Tibial nerve (tissue), 4 donors: ENCODE measurements around the gene CCP110. TPM values are rescaled to one million over a fixed set of nuclear protein-coding genes. Genes with fewer than 3 reads are reported as not detected.

Source experiments
- DNase-seq, 2 donors: peaks; one replicate each; pipeline ENCODE4 v3.0.0-alpha.2; 2019; ENCODE audit warnings: low spot score in 2 of 2
- H3K27ac ChIP-seq, 4 donors: fragments of 200-600 bp; sonication (generic) in 3 of 4; one replicate each; pipeline ENCODE4 v1.5.1; 2017 to 2019; ENCODE audit warnings: mild to moderate bottlenecking in 1 of 4
- H3K27me3 ChIP-seq, 2 donors: fragments of 200-600 bp; sonication (generic) in 1 of 2; one replicate each; pipeline versions ENCODE4 v1.5.1 to v1.6.0; 2017 to 2019
- H3K36me3 ChIP-seq, 3 donors: fragments of 200-600 bp; sonication (generic); one replicate each; pipeline ENCODE4 v1.5.1; 2018 to 2019
- H3K4me1 ChIP-seq, 4 donors: fragments of 200-600 bp; sonication (generic) in 3 of 4; one replicate each; pipeline ENCODE4 v1.5.1; 2017 to 2019
- H3K4me3 ChIP-seq, 4 donors: fragments of 200-600 bp; sonication (generic) in 3 of 4; one replicate each; pipeline ENCODE4 v1.5.1; 2017 to 2019; ENCODE audit warnings: mild to moderate bottlenecking in 1 of 4, moderate library complexity in 1 of 4
- H3K9me3 ChIP-seq, 4 donors: fragments of 200-600 bp; sonication (generic) in 3 of 4; one replicate each; pipeline ENCODE4 v1.5.1; 2017 to 2019
- CTCF ChIP-seq, 5 experiments: fragments of 200-600 bp in 3 of 5; fragments of 450-650 bp in 2 of 5; sonication (generic) in 3 of 5; IDR thresholded peaks; one replicate each; pipeline ENCODE4 v1.5.1; 2016 to 2019; ENCODE audit warnings: antibody characterized with exemption in 5 of 5, mild to moderate bottlenecking in 3 of 5, moderate library complexity in 2 of 5
- EP300 ChIP-seq, 2 donors: sonication (generic); formaldehyde crosslinking; IDR thresholded peaks; one replicate each; pipeline ENCODE4 v1.6.1; 2017; ENCODE audit warnings: antibody characterized with exemption in 2 of 2, mild to moderate bottlenecking in 1 of 2
- POLR2A ChIP-seq, 2 donors: fragments of 450-650 bp; IDR thresholded peaks; one replicate each; pipeline ENCODE4 v1.6.1; 2017; ENCODE audit warnings: antibody characterized with exemption in 2 of 2, mild to moderate bottlenecking in 2 of 2, moderate library complexity in 2 of 2
- WGBS, 2 donors: methylation state at CpG; one replicate each; pipeline ENCODE4 v1.1.5; 2018; 5-methylcytosine and 5-hydroxymethylcytosine counted together
- total RNA-seq, 4 donors: library from RNA; depleted of rRNA; stranded (reverse); fragments of >200 nt; gene quantifications; one replicate each; pipeline ENCODE4 v1.1.0, GENCODE V29; 2016

Gene CCP110
- total RNA-seq, 4 donors from 2014 or later, result 24.9 to 33.9 (median 27.2) TPM

GRCh38 chr16:19589106-19589505 lies 65.4 kb downstream of the CCP110 start:
- peaks cover 0 to 61% (median 9%) of the 10 kb centered on the region in 3 donors for H3K36me3 ChIP-seq
- TF ChIP-seq CTCF (IDR thresholded peaks at IDR 0.05) (no peak), EP300 (IDR thresholded peaks at IDR 0.05) (no peak), POLR2A (IDR thresholded peaks at IDR 0.05) (no peak)
- no peaks in the 10 kb centered on the region for H3K27me3 ChIP-seq
- peaks cover 0 to 15% (median 0%) of the 10 kb centered on the region in 4 donors for H3K4me1 ChIP-seq
- H3K9me3 ChIP-seq, result no peaks in the 10 kb centered on the region
- DNase-seq, result no peak
- H3K27ac ChIP-seq, result peak overlapping the region in 2 of 4 donors; percentile 50 to 53
- WGBS, 2 donors, result 80 to 82% methylated on average over 5 of the region's 5 CpGs
- H3K4me3 ChIP-seq, result no peak overlapping the region

GRCh38 chr16:19589771-19590302 lies 66.1 kb downstream of the CCP110 start:
- no peak overlapping the region for H3K4me3 ChIP-seq
- TF ChIP-seq CTCF (IDR thresholded peaks at IDR 0.05) (no peak), EP300 (IDR thresholded peaks at IDR 0.05) (no peak), POLR2A (IDR thresholded peaks at IDR 0.05) (no peak)
- no peaks in the 10 kb centered on the region for H3K27me3 ChIP-seq
- peaks cover 0 to 15% (median 0%) of the 10 kb centered on the region in 4 donors for H3K4me1 ChIP-seq
- 50 to 52% methylated on average over 8 of the region's 8 CpGs for WGBS, 2 donors
- no peaks in the 10 kb centered on the region for H3K9me3 ChIP-seq
- DNase-seq, result no peak
- peaks cover 0 to 67% (median 9%) of the 10 kb centered on the region in 3 donors for H3K36me3 ChIP-seq
- peak overlapping the region in 2 of 4 donors; percentile 50 to 53 for H3K27ac ChIP-seq

GRCh38 chr16:19595043-19595767 lies 71.5 kb downstream of the CCP110 start:
- H3K27ac ChIP-seq, result no peak overlapping the region
- WGBS, 2 donors, result 81 to 89% methylated on average over 18 to 19 of the region's 19 CpGs

GRCh38 chr16:19598805-19599510 lies 75.2 kb downstream of the CCP110 start:
- Histone ChIP-seq H3K27me3 (no peaks in the 10 kb centered on the region), H3K4me1 (peaks cover 0 to 6% (median 0%) of the 10 kb centered on the region in 4 donors), H3K27ac (no peak overlapping the region), H3K9me3 (no peaks in the 10 kb centered on the region), H3K36me3 (peaks cover 0 to 56% (median 0%) of the 10 kb centered on the region in 3 donors), H3K4me3 (no peak overlapping the region)
- no peak for DNase-seq
- no peak for TF ChIP-seq CTCF (IDR thresholded peaks at IDR 0.05)
- no peak for TF ChIP-seq EP300 (IDR thresholded peaks at IDR 0.05)
- TF ChIP-seq POLR2A (IDR thresholded peaks at IDR 0.05), result no peak
- WGBS, 2 donors, result 57 to 85% methylated on average over 6 of the region's 6 CpGs

More at GRCh38 chr16:19595043-19595767, 71.5 kb downstream of the CCP110 start:
- Histone ChIP-seq H3K36me3 (peaks cover 0 to 71% (median 9%) of the 10 kb centered on the region in 3 donors), H3K9me3 (no peaks in the 10 kb centered on the region), H3K27me3 (no peaks in the 10 kb centered on the region), H3K4me1 (no peaks in the 10 kb centered on the region), H3K4me3 (no peak overlapping the region)
- no peak for DNase-seq
- no peak for TF ChIP-seq CTCF (IDR thresholded peaks at IDR 0.05)
- no peak for TF ChIP-seq POLR2A (IDR thresholded peaks at IDR 0.05)
- no peak for TF ChIP-seq EP300 (IDR thresholded peaks at IDR 0.05)
